WTC11 (cell line): ENCODE measurements around the gene FSD1L. TPM values are rescaled to one million over a fixed set of nuclear protein-coding genes. Genes with fewer than 3 reads are reported as not detected.

Experiments
- ATAC-seq: fragments of 200-7000 bp; cut with Tn5 transposase; 2 replicates; pipeline ENCODE4 v1.10.0; 2021; ENCODE audit warnings: mild to moderate bottlenecking, moderate library complexity
- CTCF ChIA-PET: fragments of 300-600 bp; sonication (Branson Sonifier 250); formaldehyde crosslinking; loops from one replicate; lab custom pipeline; 2021; ENCODE audit warnings: antibody characterized with exemption; lab: Charles Lee
- POLR2A ChIA-PET: fragments of 350-600 bp; sonication (Branson Sonifier 250); formaldehyde crosslinking; loops from one replicate; lab custom pipeline; 2021; ENCODE audit warnings: antibody characterized with exemption; lab: Charles Lee
- DNase-seq: peaks from one replicate; pipeline ENCODE4 v3.0.0; 2021; ENCODE audit warnings: low spot score
- H3K27ac Mint-ChIP-seq: 2 replicates; pipeline ENCODE4 v1.8.0; 2021; ENCODE audit warnings: mixed read lengths
- H3K27me3 Mint-ChIP-seq: 2 replicates; pipeline ENCODE4 v1.8.0; 2021; ENCODE audit warnings: low read depth, mild to moderate bottlenecking, moderate library complexity, mixed read lengths
- H3K36me3 Mint-ChIP-seq: 2 replicates; pipeline ENCODE4 v1.8.0; 2021; ENCODE audit warnings: mixed read lengths
- H3K4me1 Mint-ChIP-seq: 2 replicates; pipeline ENCODE4 v1.8.0; 2022; ENCODE audit warnings: mixed read lengths
- H3K4me3 Mint-ChIP-seq: 2 replicates; pipeline ENCODE4 v1.8.0; 2021; ENCODE audit warnings: mild to moderate bottlenecking, moderate library complexity, mixed read lengths
- H3K9me3 Mint-ChIP-seq: 2 replicates; pipeline ENCODE4 v1.8.0; 2021; ENCODE audit warnings: mixed read lengths
- ETV6 ChIP-seq: sonication (generic); formaldehyde crosslinking; IDR thresholded peaks from 2 replicates; pipeline ENCODE4 v1.8.1; 2022; ENCODE audit warnings: mild to moderate bottlenecking, missing genetic modification reagents
- NR3C1 ChIP-seq: sonication (generic); formaldehyde crosslinking; conservative IDR thresholded peaks from 2 replicates; pipeline ENCODE4 v1.8.1; 2023; ENCODE audit warnings: low read depth, mild to moderate bottlenecking, missing genetic modification reagents
- TEAD1 ChIP-seq: sonication (generic); formaldehyde crosslinking; IDR thresholded peaks from 2 replicates; pipeline ENCODE4 v1.8.0; 2022; ENCODE audit warnings: mild to moderate bottlenecking, missing genetic modification reagents
- ZNF219 ChIP-seq: sonication (generic); formaldehyde crosslinking; IDR thresholded peaks from 2 replicates; pipeline ENCODE4 v1.8.0; 2023; ENCODE audit warnings: missing genetic modification reagents, mild to moderate bottlenecking, borderline replicate concordance
- total RNA-seq: library from RNA; stranded (reverse); gene quantifications from 3 replicates; pipeline ENCODE4 v1.2.3, GENCODE V29; 2021
- TF ChIP-seq, protein P1 (sequence below): sonication (generic); formaldehyde crosslinking; IDR thresholded peaks from 2 replicates; pipeline ENCODE4 v1.8.1; 2023; ENCODE audit warnings: mild to moderate bottlenecking, moderate library complexity, missing genetic modification reagents
- TF ChIP-seq, protein P2 (sequence below): sonication (generic); formaldehyde crosslinking; IDR thresholded peaks from 2 replicates; pipeline ENCODE4 v1.8.0; 2022; ENCODE audit warnings: mild to moderate bottlenecking, missing genetic modification reagents
- TF ChIP-seq, protein P3 (sequence below): sonication (generic); formaldehyde crosslinking; IDR thresholded peaks from 2 replicates; pipeline ENCODE4 v1.8.1; 2022; ENCODE audit warnings: low read depth, mild to moderate bottlenecking, moderate library complexity, missing genetic modification reagents, borderline replicate concordance
- TF ChIP-seq, protein P4 (sequence below): sonication (generic); formaldehyde crosslinking; IDR thresholded peaks from 2 replicates; pipeline ENCODE4 v1.8.0; 2022; ENCODE audit warnings: mild to moderate bottlenecking, missing genetic modification reagents
- TF ChIP-seq, protein P5 (sequence below): sonication (generic); formaldehyde crosslinking; IDR thresholded peaks from 2 replicates; pipeline ENCODE4 v1.8.1; 2023; ENCODE audit warnings: mild to moderate bottlenecking, missing genetic modification reagents, borderline replicate concordance
- TF ChIP-seq, protein P6 (sequence below): sonication (generic); formaldehyde crosslinking; IDR thresholded peaks from 2 replicates; pipeline ENCODE4 v1.8.1; 2023; ENCODE audit warnings: mild to moderate bottlenecking, missing genetic modification reagents
- TF ChIP-seq, protein P7 (sequence below): sonication (generic); formaldehyde crosslinking; IDR thresholded peaks from 2 replicates; pipeline ENCODE4 v1.8.1; 2022; ENCODE audit warnings: missing genetic modification reagents, borderline replicate concordance

FSD1L gene
- total RNA-seq, 1 experiment from 2014 or later = 5.3 TPM

DNA sequence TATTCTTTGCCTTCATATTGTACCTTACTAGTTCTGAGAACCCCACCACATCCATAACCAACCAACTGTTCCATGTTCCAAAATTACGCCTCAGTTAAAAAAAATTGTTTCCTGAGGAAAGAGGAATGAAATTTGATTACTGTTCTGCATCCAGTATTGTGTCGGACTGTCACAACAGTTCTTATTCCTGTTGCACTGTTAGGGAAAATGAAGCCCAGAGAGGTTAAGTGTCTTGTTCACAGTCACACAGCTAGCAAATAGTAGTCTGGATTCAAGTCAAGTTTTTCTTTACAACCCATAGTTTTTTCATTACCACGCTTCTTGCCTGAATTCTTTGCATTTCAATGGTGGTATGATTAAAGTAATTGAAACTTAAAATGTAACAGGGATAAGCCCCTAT lies 4.4 kb downstream of the FSD1L start (continued):
- TF ChIP-seq, protein P1, sequence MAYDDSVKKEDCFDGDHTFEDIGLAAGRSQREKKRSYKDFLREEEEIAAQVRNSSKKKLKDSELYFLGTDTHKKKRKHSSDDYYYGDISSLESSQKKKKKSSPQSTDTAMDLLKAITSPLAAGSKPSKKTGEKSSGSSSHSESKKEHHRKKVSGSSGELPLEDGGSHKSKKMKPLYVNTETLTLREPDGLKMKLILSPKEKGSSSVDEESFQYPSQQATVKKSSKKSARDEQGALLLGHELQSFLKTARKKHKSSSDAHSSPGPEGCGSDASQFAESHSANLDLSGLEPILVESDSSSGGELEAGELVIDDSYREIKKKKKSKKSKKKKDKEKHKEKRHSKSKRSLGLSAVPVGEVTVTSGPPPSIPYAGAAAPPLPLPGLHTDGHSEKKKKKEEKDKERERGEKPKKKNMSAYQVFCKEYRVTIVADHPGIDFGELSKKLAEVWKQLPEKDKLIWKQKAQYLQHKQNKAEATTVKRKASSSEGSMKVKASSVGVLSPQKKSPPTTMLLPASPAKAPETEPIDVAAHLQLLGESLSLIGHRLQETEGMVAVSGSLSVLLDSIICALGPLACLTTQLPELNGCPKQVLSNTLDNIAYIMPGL (CRISPR knock-in tag) = no peak
- TF ChIP-seq, protein P2, sequence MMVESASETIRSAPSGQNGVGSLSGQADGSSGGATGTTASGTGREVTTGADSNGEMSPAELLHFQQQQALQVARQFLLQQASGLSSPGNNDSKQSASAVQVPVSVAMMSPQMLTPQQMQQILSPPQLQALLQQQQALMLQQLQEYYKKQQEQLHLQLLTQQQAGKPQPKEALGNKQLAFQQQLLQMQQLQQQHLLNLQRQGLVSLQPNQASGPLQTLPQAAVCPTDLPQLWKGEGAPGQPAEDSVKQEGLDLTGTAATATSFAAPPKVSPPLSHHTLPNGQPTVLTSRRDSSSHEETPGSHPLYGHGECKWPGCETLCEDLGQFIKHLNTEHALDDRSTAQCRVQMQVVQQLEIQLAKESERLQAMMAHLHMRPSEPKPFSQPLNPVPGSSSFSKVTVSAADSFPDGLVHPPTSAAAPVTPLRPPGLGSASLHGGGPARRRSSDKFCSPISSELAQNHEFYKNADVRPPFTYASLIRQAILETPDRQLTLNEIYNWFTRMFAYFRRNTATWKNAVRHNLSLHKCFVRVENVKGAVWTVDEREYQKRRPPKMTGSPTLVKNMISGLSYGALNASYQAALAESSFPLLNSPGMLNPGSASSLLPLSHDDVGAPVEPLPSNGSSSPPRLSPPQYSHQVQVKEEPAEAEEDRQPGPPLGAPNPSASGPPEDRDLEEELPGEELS = no peak

DNA sequence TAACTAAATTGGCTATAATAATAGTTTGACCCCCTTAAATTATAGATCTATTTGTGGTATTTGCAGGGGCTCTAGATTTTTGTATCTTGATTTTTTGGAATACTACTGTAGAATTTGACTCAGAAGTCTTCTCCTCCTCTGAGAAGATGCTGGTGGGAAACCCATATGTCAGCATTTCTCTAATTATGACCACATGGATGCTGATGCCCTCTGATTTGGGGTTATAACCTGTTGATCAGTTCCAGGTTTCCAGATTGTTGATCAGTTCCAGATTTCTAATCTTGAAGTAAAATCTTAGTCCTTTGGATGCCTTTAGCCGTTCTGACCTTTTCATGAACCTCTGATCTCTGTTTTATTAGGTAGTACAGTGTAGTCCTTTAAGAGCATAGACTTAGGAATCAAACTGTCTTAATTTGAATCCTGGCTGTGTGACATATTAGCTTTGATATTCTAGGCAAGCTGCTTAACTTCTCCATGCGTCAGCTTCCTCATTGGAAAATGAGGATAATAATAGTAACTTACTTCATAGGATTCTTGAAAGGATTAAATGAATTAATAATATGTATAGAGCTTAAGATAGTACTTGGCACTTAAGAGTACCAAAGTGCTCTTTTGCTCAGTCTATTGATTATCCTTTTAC lies 8.1 kb downstream of the FSD1L start:
- Mint-ChIP-seq H3K9me3 (peaks cover 13% of the 10 kb centered on the region), H3K4me1 (peaks cover 38% of the 10 kb centered on the region), H3K27ac (no peak overlapping the region), H3K4me3 (no peak overlapping the region), H3K27me3 (no peaks in the 10 kb centered on the region), H3K36me3 (peaks cover 14% of the 10 kb centered on the region)
- DNase-seq = no peak
- ATAC-seq = no peak
- POLR2A ChIA-PET = no interaction called here
- CTCF ChIA-PET = no interaction called here
- TF ChIP-seq ZNF219 (CRISPR knock-in tag) (no peak), NR3C1 (CRISPR knock-in tag) (no peak)
- TF ChIP-seq, protein P3, sequence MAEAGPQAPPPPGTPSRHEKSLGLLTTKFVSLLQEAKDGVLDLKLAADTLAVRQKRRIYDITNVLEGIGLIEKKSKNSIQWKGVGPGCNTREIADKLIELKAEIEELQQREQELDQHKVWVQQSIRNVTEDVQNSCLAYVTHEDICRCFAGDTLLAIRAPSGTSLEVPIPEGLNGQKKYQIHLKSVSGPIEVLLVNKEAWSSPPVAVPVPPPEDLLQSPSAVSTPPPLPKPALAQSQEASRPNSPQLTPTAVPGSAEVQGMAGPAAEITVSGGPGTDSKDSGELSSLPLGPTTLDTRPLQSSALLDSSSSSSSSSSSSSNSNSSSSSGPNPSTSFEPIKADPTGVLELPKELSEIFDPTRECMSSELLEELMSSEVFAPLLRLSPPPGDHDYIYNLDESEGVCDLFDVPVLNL (CRISPR knock-in tag) = no peak
- TF ChIP-seq, protein P4, sequence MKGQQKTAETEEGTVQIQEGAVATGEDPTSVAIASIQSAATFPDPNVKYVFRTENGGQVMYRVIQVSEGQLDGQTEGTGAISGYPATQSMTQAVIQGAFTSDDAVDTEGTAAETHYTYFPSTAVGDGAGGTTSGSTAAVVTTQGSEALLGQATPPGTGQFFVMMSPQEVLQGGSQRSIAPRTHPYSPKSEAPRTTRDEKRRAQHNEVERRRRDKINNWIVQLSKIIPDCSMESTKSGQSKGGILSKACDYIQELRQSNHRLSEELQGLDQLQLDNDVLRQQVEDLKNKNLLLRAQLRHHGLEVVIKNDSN (CRISPR knock-in tag) = no peak

DNA sequence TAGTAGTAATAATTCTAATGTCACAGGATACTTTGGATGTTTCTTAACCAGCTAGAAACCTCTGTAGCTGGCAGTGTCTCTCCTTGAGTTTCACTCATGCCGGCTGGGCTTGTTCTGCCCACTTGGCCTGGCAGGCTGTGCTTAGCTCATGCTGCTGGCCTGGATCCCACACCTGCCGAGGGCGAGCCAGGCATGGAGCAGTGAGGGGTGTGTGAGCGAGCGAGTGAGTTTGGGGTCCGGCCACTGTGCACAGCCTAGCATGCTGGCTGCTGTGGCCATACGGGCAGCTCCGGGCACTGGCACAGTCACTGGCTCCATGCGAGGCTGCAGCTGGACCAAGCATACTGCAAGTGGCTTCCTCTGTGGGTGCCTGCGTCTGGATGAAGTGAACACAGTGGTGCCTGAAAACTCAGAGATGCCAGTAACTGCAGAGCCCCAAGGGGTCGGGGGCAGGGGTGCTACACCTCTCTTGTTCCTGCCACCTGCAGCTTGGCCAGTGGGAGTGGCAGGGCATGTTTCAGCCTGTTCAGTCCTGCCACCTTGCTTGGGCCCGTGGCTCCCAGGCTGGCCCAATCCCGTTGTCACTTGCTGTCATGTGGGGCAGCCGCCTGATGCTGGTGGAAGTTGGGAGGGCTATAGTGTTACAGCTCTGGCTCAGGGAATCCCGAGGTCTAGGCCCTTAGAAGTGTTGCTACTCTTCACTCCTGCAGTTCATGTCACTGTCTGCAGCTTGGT lies 9.9 kb downstream of the FSD1L start:
- peaks cover 14% of the 10 kb centered on the region for H3K36me3 Mint-ChIP-seq
- POLR2A ChIA-PET = interaction anchor here (0.5 kb wide), 1 partner anchor 511 kb away, joined by 4 read pairs; no protein-coding TSS in a partner anchor
- H3K4me3 Mint-ChIP-seq = no peak overlapping the region
- TF ChIP-seq TEAD1 (CRISPR knock-in tag) (no peak), ETV6 (CRISPR knock-in tag) (no peak)
- TF ChIP-seq, protein P5, sequence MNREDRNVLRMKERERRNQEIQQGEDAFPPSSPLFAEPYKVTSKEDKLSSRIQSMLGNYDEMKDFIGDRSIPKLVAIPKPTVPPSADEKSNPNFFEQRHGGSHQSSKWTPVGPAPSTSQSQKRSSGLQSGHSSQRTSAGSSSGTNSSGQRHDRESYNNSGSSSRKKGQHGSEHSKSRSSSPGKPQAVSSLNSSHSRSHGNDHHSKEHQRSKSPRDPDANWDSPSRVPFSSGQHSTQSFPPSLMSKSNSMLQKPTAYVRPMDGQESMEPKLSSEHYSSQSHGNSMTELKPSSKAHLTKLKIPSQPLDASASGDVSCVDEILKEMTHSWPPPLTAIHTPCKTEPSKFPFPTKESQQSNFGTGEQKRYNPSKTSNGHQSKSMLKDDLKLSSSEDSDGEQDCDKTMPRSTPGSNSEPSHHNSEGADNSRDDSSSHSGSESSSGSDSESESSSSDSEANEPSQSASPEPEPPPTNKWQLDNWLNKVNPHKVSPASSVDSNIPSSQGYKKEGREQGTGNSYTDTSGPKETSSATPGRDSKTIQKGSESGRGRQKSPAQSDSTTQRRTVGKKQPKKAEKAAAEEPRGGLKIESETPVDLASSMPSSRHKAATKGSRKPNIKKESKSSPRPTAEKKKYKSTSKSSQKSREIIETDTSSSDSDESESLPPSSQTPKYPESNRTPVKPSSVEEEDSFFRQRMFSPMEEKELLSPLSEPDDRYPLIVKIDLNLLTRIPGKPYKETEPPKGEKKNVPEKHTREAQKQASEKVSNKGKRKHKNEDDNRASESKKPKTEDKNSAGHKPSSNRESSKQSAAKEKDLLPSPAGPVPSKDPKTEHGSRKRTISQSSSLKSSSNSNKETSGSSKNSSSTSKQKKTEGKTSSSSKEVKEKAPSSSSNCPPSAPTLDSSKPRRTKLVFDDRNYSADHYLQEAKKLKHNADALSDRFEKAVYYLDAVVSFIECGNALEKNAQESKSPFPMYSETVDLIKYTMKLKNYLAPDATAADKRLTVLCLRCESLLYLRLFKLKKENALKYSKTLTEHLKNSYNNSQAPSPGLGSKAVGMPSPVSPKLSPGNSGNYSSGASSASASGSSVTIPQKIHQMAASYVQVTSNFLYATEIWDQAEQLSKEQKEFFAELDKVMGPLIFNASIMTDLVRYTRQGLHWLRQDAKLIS (CRISPR knock-in tag) = no peak
- TF ChIP-seq, protein P6, sequence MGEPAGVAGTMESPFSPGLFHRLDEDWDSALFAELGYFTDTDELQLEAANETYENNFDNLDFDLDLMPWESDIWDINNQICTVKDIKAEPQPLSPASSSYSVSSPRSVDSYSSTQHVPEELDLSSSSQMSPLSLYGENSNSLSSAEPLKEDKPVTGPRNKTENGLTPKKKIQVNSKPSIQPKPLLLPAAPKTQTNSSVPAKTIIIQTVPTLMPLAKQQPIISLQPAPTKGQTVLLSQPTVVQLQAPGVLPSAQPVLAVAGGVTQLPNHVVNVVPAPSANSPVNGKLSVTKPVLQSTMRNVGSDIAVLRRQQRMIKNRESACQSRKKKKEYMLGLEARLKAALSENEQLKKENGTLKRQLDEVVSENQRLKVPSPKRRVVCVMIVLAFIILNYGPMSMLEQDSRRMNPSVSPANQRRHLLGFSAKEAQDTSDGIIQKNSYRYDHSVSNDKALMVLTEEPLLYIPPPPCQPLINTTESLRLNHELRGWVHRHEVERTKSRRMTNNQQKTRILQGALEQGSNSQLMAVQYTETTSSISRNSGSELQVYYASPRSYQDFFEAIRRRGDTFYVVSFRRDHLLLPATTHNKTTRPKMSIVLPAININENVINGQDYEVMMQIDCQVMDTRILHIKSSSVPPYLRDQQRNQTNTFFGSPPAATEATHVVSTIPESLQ (CRISPR knock-in tag) = peak; percentile 67; the same call in 1 of the 2 replicates
- TF ChIP-seq, protein P7, sequence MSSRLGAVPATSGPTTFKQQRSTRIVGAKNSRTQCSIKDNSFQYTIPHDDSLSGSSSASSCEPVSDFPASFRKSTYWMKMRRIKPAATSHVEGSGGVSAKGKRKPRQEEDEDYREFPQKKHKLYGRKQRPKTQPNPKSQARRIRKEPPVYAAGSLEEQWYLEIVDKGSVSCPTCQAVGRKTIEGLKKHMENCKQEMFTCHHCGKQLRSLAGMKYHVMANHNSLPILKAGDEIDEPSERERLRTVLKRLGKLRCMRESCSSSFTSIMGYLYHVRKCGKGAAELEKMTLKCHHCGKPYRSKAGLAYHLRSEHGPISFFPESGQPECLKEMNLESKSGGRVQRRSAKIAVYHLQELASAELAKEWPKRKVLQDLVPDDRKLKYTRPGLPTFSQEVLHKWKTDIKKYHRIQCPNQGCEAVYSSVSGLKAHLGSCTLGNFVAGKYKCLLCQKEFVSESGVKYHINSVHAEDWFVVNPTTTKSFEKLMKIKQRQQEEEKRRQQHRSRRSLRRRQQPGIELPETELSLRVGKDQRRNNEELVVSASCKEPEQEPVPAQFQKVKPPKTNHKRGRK (CRISPR knock-in tag) = no peak
- peaks cover 24% of the 10 kb centered on the region for H3K4me1 Mint-ChIP-seq
- H3K9me3 Mint-ChIP-seq = peaks cover 13% of the 10 kb centered on the region
- no peak for ATAC-seq
- CTCF ChIA-PET = interaction anchor here (0.5 kb wide), 1 partner anchor 482 kb away, joined by 3 read pairs; no protein-coding TSS in a partner anchor
- H3K27me3 Mint-ChIP-seq = no peaks in the 10 kb centered on the region
- H3K27ac Mint-ChIP-seq = peak overlapping the region; percentile 53; the same call in 1 of the 2 replicates
- DNase-seq = no peak
